Pulmonary artery endothelial cell (primary cell): ENCODE measurements around the gene EIF1AY. TPM values are rescaled to one million over a fixed set of nuclear protein-coding genes. Genes with fewer than 3 reads are reported as not detected.
"Not testable (repeated sequence)": the region's sequence is repeated elsewhere in the genome, so short reads cannot be mapped to it uniquely, and the experiment has no call there.

ENCODE experiments used
- DNase-seq: peaks from one replicate; pipeline ENCODE4 v3.0.0-alpha.2; 2011; ENCODE audit warnings: low read depth, low spot score
- total RNA-seq: library from RNA; depleted of rRNA; stranded (reverse); fragments of >200 nt; gene quantifications from 2 replicates; pipeline ENCODE4 v1.2.3, GENCODE V29; 2014

Gene EIF1AY
- total RNA-seq, result 29.5 and 35.7 TPM in 2 replicates

- no peak for DNase-seq
These were observed at the start of gene EIF1AY for GRCh38 chrY:20575531-20576121. Gene EIF1AY, plus strand, starts transcription at chrY:20575776. Its CDS starts 96 bp downstream, at chrY:20575872.

GRCh38 chrY:20528435-20528834 lies 47.1 kb upstream of the EIF1AY start:
- no peak for DNase-seq

GRCh38 chrY:20538186-20538585 lies 37.4 kb upstream of the EIF1AY start:
- DNase-seq, result no peak

GRCh38 chrY:20538933-20539332 lies 36.6 kb upstream of the EIF1AY start:
- DNase-seq, result no peak

GRCh38 chrY:20544451-20544960 lies 31.1 kb upstream of the EIF1AY start:
- no peak for DNase-seq

- no peak for DNase-seq
These were observed 29.5 kb upstream of the EIF1AY start for GRCh38 chrY:20546071-20546470.

GRCh38 chrY:20549289-20549688 lies 26.3 kb upstream of the EIF1AY start:
- no peak for DNase-seq

- no peak for DNase-seq
These were observed 23.7 kb upstream of the EIF1AY start for GRCh38 chrY:20551840-20552239.

- DNase-seq, result not testable (repeated sequence)
These were observed 22.7 kb upstream of the EIF1AY start for GRCh38 chrY:20552764-20553323.

GRCh38 chrY:20555820-20556219 lies 19.8 kb upstream of the EIF1AY start:
- DNase-seq, result no peak

- DNase-seq, result no peak
These were observed 16.9 kb upstream of the EIF1AY start for GRCh38 chrY:20558677-20559076.

GRCh38 chrY:20559873-20560512 lies 15.6 kb upstream of the EIF1AY start:
- no peak for DNase-seq

GRCh38 chrY:20571306-20571705 lies 4.3 kb upstream of the EIF1AY start:
- no peak for DNase-seq

GRCh38 chrY:20576506-20576905 lies 930 bp downstream of the EIF1AY start:
- no peak for DNase-seq

GRCh38 chrY:20578206-20578605 lies 2.6 kb downstream of the EIF1AY start:
- DNase-seq, result no peak

- no peak for DNase-seq
These were observed 6.1 kb downstream of the EIF1AY start for GRCh38 chrY:20581687-20582086.

- no peak for DNase-seq
These were observed 10.6 kb downstream of the EIF1AY start for GRCh38 chrY:20586161-20586560.

Other genes with a start within 250 kb of the EIF1AY start
- not detected in 2 replicates for gene RPS4Y2, start 180.3 kb downstream of the EIF1AY start, total RNA-seq